Liver (tissue), 9 donors: Measurements from ENCODE around the gene MCF2L. TPM values are rescaled to one million over a fixed set of nuclear protein-coding genes. Genes with fewer than 3 reads are reported as not detected.

Source experiments
- DNase-seq: peaks from one replicate; pipeline ENCODE4 v3.0.0-alpha.2; 2017; ENCODE audit warnings: low spot score
- H3K27ac ChIP-seq, 2 donors: one replicate each; pipeline ENCODE4 v1.7.0; 2013; ENCODE audit warnings: inconsistent platforms in 2 of 2, low read length in 2 of 2, control low read depth in 1 of 2, low read depth in 1 of 2, mild to moderate bottlenecking in 1 of 2
- H3K27me3 ChIP-seq, 4 donors: one replicate each; pipeline versions ENCODE4 v1.6.1 to v1.7.0; 2013; ENCODE audit warnings: low read length in 3 of 4, inconsistent platforms in 1 of 4, mild to moderate bottlenecking in 1 of 4, moderate library complexity in 1 of 4; ENCODE audit not compliant: control insufficient read depth in 4 of 4, insufficient read depth in 4 of 4
- H3K36me3 ChIP-seq, 4 donors: one replicate each; pipeline versions ENCODE4 v1.6.1 to v1.7.0; 2013; ENCODE audit warnings: low read length in 3 of 4, mild to moderate bottlenecking in 3 of 4, low read depth in 1 of 4, moderate library complexity in 1 of 4; ENCODE audit not compliant: control insufficient read depth in 4 of 4, insufficient read depth in 3 of 4
- H3K4me1 ChIP-seq, 4 donors: one replicate each; pipeline versions ENCODE4 v1.6.1 to v1.7.0; 2013; ENCODE audit warnings: low read length in 3 of 4, mild to moderate bottlenecking in 3 of 4, moderate library complexity in 1 of 4; ENCODE audit not compliant: control insufficient read depth in 4 of 4, insufficient read depth in 4 of 4
- H3K4me3 ChIP-seq, 3 donors: one replicate each; pipeline versions ENCODE4 v1.6.1 to v1.7.0; 2013; ENCODE audit warnings: low read length in 3 of 3, control low read depth in 1 of 3, low read depth in 1 of 3, mild to moderate bottlenecking in 1 of 3
- H3K9ac ChIP-seq, 2 donors: one replicate each; pipeline ENCODE4 v1.7.0; 2013; ENCODE audit warnings: low read length in 2 of 2, mild to moderate bottlenecking in 2 of 2, moderate library complexity in 2 of 2, control low read depth in 1 of 2, low read depth in 1 of 2
- H3K9me3 ChIP-seq, 4 donors: one replicate each; pipeline versions ENCODE4 v1.6.1 to v1.7.0; 2013; ENCODE audit warnings: low read length in 3 of 4; ENCODE audit not compliant: control insufficient read depth in 4 of 4
- ATF3 ChIP-seq: IDR thresholded peaks from 2 replicates; pipeline ENCODE4 v1.6.1; 2016; ENCODE audit warnings: antibody characterized with exemption
- CTCF ChIP-seq: fragments of 150-350 bp; IDR thresholded peaks from 2 replicates; pipeline ENCODE4 v1.5.1; 2017; ENCODE audit warnings: improper control_type of control experiment, low read depth, low read length; ENCODE audit not compliant: missing input control
- EGR1 ChIP-seq, 2 donors: IDR thresholded peaks; 2 replicates each; pipeline ENCODE4 v1.6.1; 2016 to 2018; ENCODE audit warnings: antibody characterized with exemption in 2 of 2, low read depth in 2 of 2
- FOXA1 ChIP-seq: IDR thresholded peaks from 2 replicates; pipeline ENCODE4 v1.6.1; 2016; ENCODE audit warnings: antibody characterized with exemption
- FOXA2 ChIP-seq: IDR thresholded peaks from 2 replicates; pipeline ENCODE4 v1.6.1; 2016; ENCODE audit warnings: antibody characterized with exemption
- GABPA ChIP-seq, 2 donors: IDR thresholded peaks in 1 of 2; conservative IDR thresholded peaks in 1 of 2; 2 replicates each; pipeline ENCODE4 v1.6.1; 2016; ENCODE audit warnings: antibody characterized with exemption in 2 of 2, mild to moderate bottlenecking in 1 of 2, moderate library complexity in 1 of 2
- HNF4A ChIP-seq, 2 donors: conservative IDR thresholded peaks; 2 replicates each; pipeline ENCODE4 v1.6.1; 2016; ENCODE audit warnings: antibody characterized with exemption in 2 of 2, mild to moderate bottlenecking in 2 of 2
- HNF4G ChIP-seq: IDR thresholded peaks from 2 replicates; pipeline ENCODE4 v1.6.1; 2016; ENCODE audit warnings: antibody characterized with exemption
- JUND ChIP-seq, 2 donors: IDR thresholded peaks; 2 replicates each; pipeline ENCODE4 v1.6.1; 2016; ENCODE audit warnings: antibody characterized with exemption in 2 of 2
- MAX ChIP-seq: IDR thresholded peaks from 2 replicates; pipeline ENCODE4 v1.6.1; 2016; ENCODE audit warnings: antibody characterized with exemption
- NR2F2 ChIP-seq: IDR thresholded peaks from 2 replicates; pipeline ENCODE4 v1.6.1; 2016; ENCODE audit warnings: antibody characterized with exemption
- RAD21 ChIP-seq, 2 donors: IDR thresholded peaks; 2 replicates each; pipeline ENCODE4 v1.6.1; 2016; ENCODE audit warnings: antibody characterized with exemption in 2 of 2, mild to moderate bottlenecking in 2 of 2
- REST ChIP-seq: IDR thresholded peaks from 2 replicates; pipeline ENCODE4 v1.6.1; 2016; ENCODE audit warnings: antibody characterized with exemption, mild to moderate bottlenecking
- RXRA ChIP-seq, 2 donors: IDR thresholded peaks; 2 replicates each; pipeline ENCODE4 v1.6.1; 2017 to 2018; ENCODE audit warnings: antibody characterized with exemption in 2 of 2, mild to moderate bottlenecking in 1 of 2
- SP1 ChIP-seq: IDR thresholded peaks from 2 replicates; pipeline ENCODE4 v1.6.1; 2018; ENCODE audit warnings: antibody characterized with exemption, mild to moderate bottlenecking
- TAF1 ChIP-seq: conservative IDR thresholded peaks from 2 replicates; pipeline ENCODE4 v1.6.1; 2016; ENCODE audit warnings: antibody characterized with exemption, mild to moderate bottlenecking
- YY1 ChIP-seq: IDR thresholded peaks from 2 replicates; pipeline ENCODE4 v1.6.1; 2016; ENCODE audit warnings: antibody characterized with exemption, mild to moderate bottlenecking
- ZBTB33 ChIP-seq: IDR thresholded peaks from 2 replicates; pipeline ENCODE4 v1.6.1; 2016; ENCODE audit warnings: antibody characterized with exemption
- WGBS: extraction: QIAGEN DNeasy Blood & Tissue Kit; methylation state at CpG from one replicate; pipeline ENCODE4 v1.1.7; 2013; 5-methylcytosine and 5-hydroxymethylcytosine counted together
- polyA plus RNA-seq, 2 donors: library from polyadenylated mRNA; stranded (reverse) in 1 of 2; unstranded in 1 of 2; fragments of 200-250 nt in 1 of 2; fragments of >200 nt in 1 of 2; fragmentation: Nextera tagmentation in 1 of 2; extraction: Ambion mirVana in 1 of 2; gene quantifications; one replicate each; pipeline versions ENCODE4 v1.2.1 to v1.2.3, GENCODE V29; 2013 to 2015
- total RNA-seq, 2 donors: library from RNA; depleted of rRNA; stranded (reverse); fragments of >200 nt; gene quantifications; one replicate each; pipeline ENCODE4 v1.2.3, GENCODE V29; 2014
- donor health status: healthy.
- donor health status: healthy.
- donor health status: healthy.
- donor health status: healthy.
- donor health status: healthy.

Gene MCF2L
- total and polyA plus RNA-seq, 4 donors: 2.9 to 12.8 (median 7.1) TPM

- DNase-seq: no peak
- Histone ChIP-seq H3K9ac (no peak overlapping the region), H3K4me3 (no peak overlapping the region), H3K27ac (no peak overlapping the region), H3K9me3 (no peaks in the 10 kb centered on the region), H3K36me3 (peaks cover 0 to 33% (median 5%) of the 10 kb centered on the region in 4 donors), H3K4me1 (no peaks in the 10 kb centered on the region), H3K27me3 (no peaks in the 10 kb centered on the region)
- TF ChIP-seq HNF4A (conservative IDR thresholded peaks at IDR 0.05) (no peak), CTCF (no peak), MAX (no peak), EGR1 (IDR thresholded peaks at IDR 0.05; ENCODE audit: low read depth in 2 of 2) (no peak), YY1 (no peak), SP1 (no peak)
- 95% methylated on average over 13 of the region's 13 CpGs for WGBS
Observed at GRCh38 chr13:113090415-113090770, 121.4 kb downstream of the MCF2L start.

GRCh38 chr13:113090806-113091205 lies 121.8 kb downstream of the MCF2L start:
- no peak for DNase-seq
- whole genome bisulfite sequencing: 96% methylated on average over 24 of the region's 24 CpGs
- TF ChIP-seq RXRA (IDR thresholded peaks at IDR 0.05) (no peak), NR2F2 (no peak), SP1 (no peak), JUND (IDR thresholded peaks at IDR 0.05) (no peak), REST (no peak), MAX (no peak), ZBTB33 (no peak), RAD21 (IDR thresholded peaks at IDR 0.05) (no peak), ATF3 (no peak), FOXA1 (no peak), EGR1 (IDR thresholded peaks at IDR 0.05; ENCODE audit: low read depth in 2 of 2) (no peak), FOXA2 (no peak), HNF4A (conservative IDR thresholded peaks at IDR 0.05) (no peak), YY1 (no peak), HNF4G (no peak), GABPA (IDR thresholded peaks at IDR 0.05 in 1 of 2, conservative IDR thresholded peaks at IDR 0.05 in 1 of 2) (no peak), TAF1 (no peak), CTCF (no peak)

More at GRCh38 chr13:113090806-113091205, 121.8 kb downstream of the MCF2L start:
- H3K27ac ChIP-seq: no peak overlapping the region
- H3K27me3 ChIP-seq: no peaks in the 10 kb centered on the region
- no peaks in the 10 kb centered on the region for H3K9me3 ChIP-seq
- H3K36me3 ChIP-seq: peaks cover 0 to 33% (median 5%) of the 10 kb centered on the region in 4 donors
- H3K4me1 ChIP-seq: no peaks in the 10 kb centered on the region
- no peak overlapping the region for H3K9ac ChIP-seq
- no peak overlapping the region for H3K4me3 ChIP-seq
